IMR-90 (cell line): ENCODE results near the gene SLC6A13. TPM values are rescaled to one million over a fixed set of nuclear protein-coding genes. Genes with fewer than 3 reads are reported as not detected.

Source experiments
- ATAC-seq: fragments of 200-7000 bp; cut with Tn5 transposase; 2 replicates; pipeline ENCODE4 v1.9.1; 2020; ENCODE audit warnings: low read depth, mild to moderate bottlenecking, moderate library complexity
- BruUV-seq: library from RNA; stranded (reverse); fragments of 400-500 nt; replicated peaks from 2 replicates; lab custom pipeline; 2021; lab: Mats Ljungman, UMichigan
- CTCF ChIA-PET: fragments of 300-600 bp; formaldehyde crosslinking; extraction: SDS; loops from one replicate; lab custom pipeline; 2021; ENCODE audit warnings: antibody characterized with exemption; lab: Yijun Ruan, JAX
- POLR2A ChIA-PET: fragments of 300-600 bp; sonication (Branson Sonifier 250); formaldehyde crosslinking; loops from one replicate; lab custom pipeline; 2022; ENCODE audit warnings: antibody characterized with exemption; ENCODE audit not compliant: unreplicated experiment; lab: Charles Lee
- DNase-seq: peaks from one replicate; pipeline ENCODE4 v3.0.0; 2013
- H2AFZ ChIP-seq: replicated peaks from 2 replicates; pipeline ENCODE3; 2013; ENCODE audit warnings: low read length, mild to moderate bottlenecking; ENCODE audit not compliant: poor library complexity
- H2AK5ac ChIP-seq: 2 replicates; pipeline ENCODE4 v1.6.1; 2013; ENCODE audit warnings: low read depth, low read length, inconsistent platforms
- H2AK9ac ChIP-seq: replicated peaks from 2 replicates; pipeline ENCODE3; 2013; ENCODE audit warnings: mild to moderate bottlenecking, low read depth, low read length, moderate library complexity; ENCODE audit not compliant: poor library complexity
- H2BK120ac ChIP-seq: 2 replicates; pipeline ENCODE4 v1.6.1; 2013; ENCODE audit warnings: low read depth, low read length, inconsistent platforms
- H2BK15ac ChIP-seq: 3 replicates; pipeline ENCODE4 v1.6.1; 2013; ENCODE audit warnings: low read depth, low read length, inconsistent platforms
- H2BK20ac ChIP-seq: 2 replicates; pipeline ENCODE4 v1.6.1; 2013; ENCODE audit warnings: low read depth, mild to moderate bottlenecking, inconsistent platforms, low read length, moderate library complexity
- H2BK5ac ChIP-seq: 2 replicates; pipeline ENCODE4 v1.6.1; 2013; ENCODE audit warnings: mild to moderate bottlenecking, low read depth, low read length, inconsistent platforms; ENCODE audit not compliant: poor library complexity, severe bottlenecking
- H3K14ac ChIP-seq: replicated peaks from 2 replicates; pipeline ENCODE4 v1.6.1; 2013; ENCODE audit warnings: low read depth, low read length, inconsistent platforms
- H3K18ac ChIP-seq: 2 replicates; pipeline ENCODE4 v1.6.1; 2013; ENCODE audit warnings: low read depth, low read length, control low read depth
- H3K23ac ChIP-seq: 2 replicates; pipeline ENCODE4 v1.6.1; 2013; ENCODE audit warnings: low read depth, low read length, inconsistent platforms
- H3K27ac ChIP-seq: 2 replicates; pipeline ENCODE4 v1.5.1; 2013; ENCODE audit warnings: mild to moderate bottlenecking, control low read depth, low read length; ENCODE audit not compliant: insufficient read depth
- H3K27me3 ChIP-seq: 2 replicates; pipeline ENCODE4 v1.6.1; 2013; ENCODE audit warnings: low read length; ENCODE audit not compliant: control insufficient read depth, insufficient read depth
- H3K36me3 ChIP-seq: 2 replicates; pipeline ENCODE4 v1.6.1; 2013; ENCODE audit warnings: low read length, mixed read lengths; ENCODE audit not compliant: control insufficient read depth, insufficient read depth
- H3K4ac ChIP-seq: 2 replicates; pipeline ENCODE4 v1.6.1; 2013; ENCODE audit warnings: low read depth, low read length, inconsistent platforms
- H3K4me1 ChIP-seq: 2 replicates; pipeline ENCODE4 v1.6.1; 2013; ENCODE audit warnings: low read length, mixed read lengths; ENCODE audit not compliant: control insufficient read depth, insufficient read depth
- H3K4me2 ChIP-seq: 2 replicates; pipeline ENCODE4 v1.6.1; 2013; ENCODE audit warnings: low read depth, mild to moderate bottlenecking, control low read depth, low read length, moderate library complexity
- H3K4me3 ChIP-seq: 2 replicates; pipeline ENCODE4 v1.5.1; 2013; ENCODE audit warnings: low read depth, mild to moderate bottlenecking, control low read depth, low read length, moderate library complexity; ENCODE audit not compliant: insufficient read depth
- H3K56ac ChIP-seq: 2 replicates; pipeline ENCODE4 v1.6.1; 2013; ENCODE audit warnings: low read length, inconsistent platforms; ENCODE audit not compliant: insufficient read depth; ENCODE audit errors: extremely low read depth
- H3K79me1 ChIP-seq, 2 experiments: 2 replicates each; pipeline ENCODE4 v1.6.1; 2013; ENCODE audit warnings: low read length in 2 of 2, inconsistent platforms in 1 of 2, low read depth in 1 of 2
- H3K9ac ChIP-seq: 2 replicates; pipeline ENCODE4 v1.6.1; 2013; ENCODE audit warnings: low read depth, low read length, control low read depth
- H3K9me1 ChIP-seq: 2 replicates; pipeline ENCODE4 v1.6.1; 2013; ENCODE audit warnings: low read length, inconsistent platforms; ENCODE audit not compliant: insufficient read depth
- H3K9me3 ChIP-seq: 2 replicates; pipeline ENCODE4 v1.6.1; 2013; ENCODE audit warnings: low read length; ENCODE audit not compliant: control insufficient read depth, insufficient read depth
- H4K20me1 ChIP-seq: 2 replicates; pipeline ENCODE4 v1.6.1; 2013; ENCODE audit warnings: low read length, inconsistent platforms; ENCODE audit not compliant: insufficient read depth
- H4K5ac ChIP-seq: 2 replicates; pipeline ENCODE4 v1.6.1; 2013; ENCODE audit warnings: mild to moderate bottlenecking, low read depth, low read length, control low read depth
- H4K8ac ChIP-seq, 2 experiments: 2 replicates each; pipeline ENCODE4 v1.6.1; 2013; ENCODE audit warnings: low read depth in 2 of 2, low read length in 2 of 2, control low read depth in 1 of 2, inconsistent platforms in 1 of 2
- H4K91ac ChIP-seq: 2 replicates; pipeline ENCODE4 v1.6.1; 2013; ENCODE audit warnings: low read depth, low read length, inconsistent platforms; ENCODE audit not compliant: insufficient read depth
- BHLHE40 ChIP-seq: fragments of 150-350 bp; IDR thresholded peaks from 2 replicates; pipeline ENCODE4 v1.6.1; 2016; ENCODE audit warnings: mild to moderate bottlenecking, low read depth, low read length
- CEBPB ChIP-seq: IDR thresholded peaks from 2 replicates; pipeline ENCODE4 v1.6.1; 2012; ENCODE audit warnings: low read depth, low read length, improper control_type of control experiment
- CHD1 ChIP-seq: IDR thresholded peaks from 2 replicates; pipeline ENCODE4 v1.6.1; 2012; ENCODE audit warnings: low read depth, low read length, improper control_type of control experiment
- CTCF ChIP-seq: conservative IDR thresholded peaks from 2 replicates; pipeline ENCODE4 v1.5.1; 2012; ENCODE audit warnings: mild to moderate bottlenecking, low read depth, low read length, improper control_type of control experiment
- ELK1 ChIP-seq: fragments of 150-350 bp; IDR thresholded peaks from 2 replicates; pipeline ENCODE4 v1.6.1; 2016; ENCODE audit warnings: low read depth, mild to moderate bottlenecking, low read length, moderate library complexity, borderline replicate concordance
- FOS ChIP-seq: fragments of 150-350 bp; IDR thresholded peaks from 2 replicates; pipeline ENCODE4 v1.6.1; 2016; ENCODE audit warnings: low read depth, low read length
- MAFK ChIP-seq: IDR thresholded peaks from 2 replicates; pipeline ENCODE4 v1.6.1; 2012; ENCODE audit warnings: low read depth, low read length, improper control_type of control experiment
- MAZ ChIP-seq: IDR thresholded peaks from 2 replicates; pipeline ENCODE4 v1.6.1; 2012; ENCODE audit warnings: low read depth, mild to moderate bottlenecking, low read length, improper control_type of control experiment, moderate library complexity, borderline replicate concordance
- MXI1 ChIP-seq: IDR thresholded peaks from 2 replicates; pipeline ENCODE4 v1.6.1; 2012; ENCODE audit warnings: low read depth, mild to moderate bottlenecking, low read length, moderate library complexity, borderline replicate concordance
- NFE2L2 ChIP-seq: fragments of 150-350 bp; IDR thresholded peaks from 2 replicates; pipeline ENCODE4 v1.6.1; 2016; ENCODE audit warnings: low read depth, mild to moderate bottlenecking, low read length
- POLR2A ChIP-seq: IDR thresholded peaks from 2 replicates; pipeline ENCODE4 v1.6.1; 2012; ENCODE audit warnings: mild to moderate bottlenecking, low read depth, low read length
- RAD21 ChIP-seq: IDR thresholded peaks from 2 replicates; pipeline ENCODE4 v1.6.1; 2012; ENCODE audit warnings: low read length, improper control_type of control experiment
- RCOR1 ChIP-seq: IDR thresholded peaks from 2 replicates; pipeline ENCODE4 v1.6.1; 2012; ENCODE audit warnings: mild to moderate bottlenecking, low read length, improper control_type of control experiment; ENCODE audit not compliant: insufficient replicate concordance
- RFX5 ChIP-seq: IDR thresholded peaks from 2 replicates; pipeline ENCODE4 v1.8.0; 2012; ENCODE audit warnings: low read depth, mild to moderate bottlenecking, low read length, moderate library complexity
- SMC3 ChIP-seq: fragments of 150-350 bp; IDR thresholded peaks from 2 replicates; pipeline ENCODE4 v1.6.1; 2016; ENCODE audit warnings: low read depth, mild to moderate bottlenecking, antibody characterized with exemption, low read length, moderate library complexity
- USF2 ChIP-seq: fragments of 150-350 bp; IDR thresholded peaks from 2 replicates; pipeline ENCODE4 v1.6.1; 2017; ENCODE audit warnings: mild to moderate bottlenecking, antibody characterized with exemption, low read length, low read depth
- WGBS, 2 experiments: methylation state at CpG; one replicate each; pipeline versions ENCODE4 v1.1.5 to v1.1.7; 2013; ENCODE audit warnings: missing lambda C conversion rate in 2 of 2; ENCODE audit not compliant: insufficient read length in 1 of 2; ENCODE audit errors: extremely low coverage in 2 of 2; 5-methylcytosine and 5-hydroxymethylcytosine counted together
- dilution Hi-C: fragments of 300-500 bp; cut with HindIII; formaldehyde crosslinking; loops from one replicate; pipeline ENCODE4 v1.14.3; 2018; ENCODE audit warnings: low sequenced_read_pairs; ENCODE audit not compliant: unreplicated experiment
- in situ Hi-C: fragments of 300-500 bp; cut with MboI; formaldehyde crosslinking; loops from 3 replicates; pipeline ENCODE4 v1.14.3; 2019; ENCODE audit warnings: low sequenced_read_pairs, inconsistent platforms, mixed read lengths
- intact Hi-C: fragments of 100-400 bp; cut with micrococcal nuclease; formaldehyde crosslinking; loops from 2 replicates; pipeline ENCODE4 v1.10.0; 2022
- polyA plus RNA-seq, 3 experiments: library from polyadenylated mRNA; depleted of rRNA; stranded (reverse); fragments of >200 nt; gene quantifications; 2 replicates each; pipeline ENCODE4 v1.2.3, GENCODE V29; 2012; ENCODE audit warnings: low replicate concordance in 1 of 3
- total RNA-seq: library from RNA; depleted of rRNA; stranded (reverse); fragments of >200 nt; gene quantifications from 2 replicates; pipeline ENCODE4 v1.2.3, GENCODE V29; 2012

SLC6A13 gene
- total and polyA plus RNA-seq, 2 of the 4 experiments (the other 2 are of a cell fraction): under 0.01 to 0.10 TPM

GRCh38 chr12:174124-174523 is 88.5 kb downstream of the SLC6A13 start:
- WGBS, 2 experiments: no CpG with 5 or more reads among the region's 6 CpGs

More at GRCh38 chr12:174124-174523, 88.5 kb downstream of the SLC6A13 start:
- ChIA-PET CTCF (no interaction called here), POLR2A (no interaction called here)
- Histone ChIP-seq H4K5ac (no peak overlapping the region), H3K23ac (no peak overlapping the region), H2BK120ac (no peak overlapping the region), H2BK20ac (no peak overlapping the region), H3K9ac (no peak overlapping the region), H3K56ac (no peak overlapping the region), H3K4me1 (peaks cover 15% of the 10 kb centered on the region), H2AFZ (no peak overlapping the region), H3K4me3 (no peak overlapping the region), H3K14ac (no peak overlapping the region), H2AK5ac (no peak overlapping the region), H3K9me1 (peaks cover 14% of the 10 kb centered on the region), H4K8ac (no peak overlapping the region), H3K36me3 (no peaks in the 10 kb centered on the region), H3K9me3 (no peaks in the 10 kb centered on the region), H4K20me1 (no peaks in the 10 kb centered on the region), H3K4ac (no peak overlapping the region), H3K27ac (no peak overlapping the region), H2BK15ac (no peak overlapping the region), H3K4me2 (no peak overlapping the region), H3K79me1 (no peaks in the 10 kb centered on the region; a peak in 1 of 4 replicates), H4K91ac (no peak overlapping the region), H2BK5ac (no peak overlapping the region), H3K18ac (no peak overlapping the region), H2AK9ac (no peak overlapping the region), H3K27me3 (no peaks in the 10 kb centered on the region; the same call in 1 of the 2 replicates)
- in situ Hi-C loops (no loop called here), intact Hi-C loops (no loop called here), dilution Hi-C loops (no loop called here)
- BruUV-seq: no TSS peak
- ATAC-seq: no peak
- no peak for DNase-seq
- TF ChIP-seq MAFK (no peak), SMC3 (no peak), MXI1 (no peak), RAD21 (no peak), NFE2L2 (no peak), RCOR1 (no peak), USF2 (no peak), MAZ (no peak), FOS (no peak), ELK1 (no peak), CEBPB (no peak), BHLHE40 (no peak), POLR2A (no peak), CHD1 (no peak), RFX5 (no peak), CTCF (no peak)
